Activated CD4-positive, alpha-beta T cell treated with anti-CD3 and anti-CD28 coated beads, Interleukin-10, Interleukin-2, amounts not matched to agents 100 ng/mL and 50 ng/mL, durations not matched to agents 16 hours and 8 hours (primary cell): ENCODE data around the gene P3R3URF.

Source experiments
- DNase-seq: peaks from one replicate; pipeline ENCODE4 v3.0.0-alpha.2; 2020

The P3R3URF gene

GRCh38 chr1:46171351-46171750, 4.9 kb downstream of the P3R3URF start:
- no peak for DNase-seq

GRCh38 chr1:46169811-46170454, 6.4 kb downstream of the P3R3URF start:
- no peak for DNase-seq

- no peak for DNase-seq
These were observed 7.8 kb downstream of the P3R3URF start for GRCh38 chr1:46168477-46168876.

GRCh38 chr1:46166521-46167462, 9.5 kb downstream of the P3R3URF start:
- no peak for DNase-seq

- DNase-seq, result no peak
These were observed 16.1 kb downstream of the P3R3URF start for GRCh38 chr1:46160212-46160611.

GRCh38 chr1:46159516-46159915, 16.8 kb downstream of the P3R3URF start:
- DNase-seq, result no peak

- no peak for DNase-seq
These were observed 17.7 kb downstream of the P3R3URF start for GRCh38 chr1:46158312-46159281.

GRCh38 chr1:46157916-46158311, 18.4 kb downstream of the P3R3URF start:
- no peak for DNase-seq

GRCh38 chr1:46153732-46154131, 22.6 kb downstream of the P3R3URF start:
- no peak for DNase-seq

GRCh38 chr1:46153228-46153627, 23.1 kb downstream of the P3R3URF start:
- DNase-seq, result no peak

- no peak for DNase-seq
These were observed 24.3 kb downstream of the P3R3URF start for GRCh38 chr1:46152016-46152415.

- no peak for DNase-seq
These were observed 26.2 kb downstream of the P3R3URF start for GRCh38 chr1:46150085-46150484.

GRCh38 chr1:46148318-46148717, 28.0 kb downstream of the P3R3URF start:
- no peak for DNase-seq

GRCh38 chr1:46137916-46138315, 38.4 kb downstream of the P3R3URF start:
- no peak for DNase-seq

- DNase-seq, result no peak
These were observed 39.6 kb downstream of the P3R3URF start for GRCh38 chr1:46136711-46137110.

GRCh38 chr1:46134660-46135331, 41.5 kb downstream of the P3R3URF start:
- no peak for DNase-seq

GRCh38 chr1:46133781-46134350, 42.4 kb downstream of the P3R3URF start:
- no peak for DNase-seq

- no peak for DNase-seq
These were observed 43.1 kb downstream of the P3R3URF start for GRCh38 chr1:46133181-46133658.

- peak; percentile 97 for DNase-seq
These were observed 43.6 kb downstream of the P3R3URF start, which contains the start of gene PIK3R3 for GRCh38 chr1:46132529-46133180. PIK3R3 (minus strand) TSS chr1:46132629; CDS start chr1:46131952, 677 bp downstream.

- DNase-seq, result peak; percentile 36
These were observed 44.4 kb downstream of the P3R3URF start for GRCh38 chr1:46131712-46132528.
